WTC11 (cell line): Measurements from ENCODE around the gene MFN1. TPM values are rescaled to one million over a fixed set of nuclear protein-coding genes. Genes with fewer than 3 reads are reported as not detected.

Experiments used
- ATAC-seq: fragments of 200-7000 bp; cut with Tn5 transposase; 2 replicates; pipeline ENCODE4 v1.10.0; 2021; ENCODE audit warnings: mild to moderate bottlenecking, moderate library complexity
- CTCF ChIA-PET: fragments of 300-600 bp; sonication (Branson Sonifier 250); formaldehyde crosslinking; loops from one replicate; lab custom pipeline; 2021; ENCODE audit warnings: antibody characterized with exemption; lab: Charles Lee
- POLR2A ChIA-PET: fragments of 350-600 bp; sonication (Branson Sonifier 250); formaldehyde crosslinking; loops from one replicate; lab custom pipeline; 2021; ENCODE audit warnings: antibody characterized with exemption; lab: Charles Lee
- DNase-seq: peaks from one replicate; pipeline ENCODE4 v3.0.0; 2021; ENCODE audit warnings: low spot score
- H3K27ac Mint-ChIP-seq: 2 replicates; pipeline ENCODE4 v1.8.0; 2021; ENCODE audit warnings: mixed read lengths
- H3K27me3 Mint-ChIP-seq: 2 replicates; pipeline ENCODE4 v1.8.0; 2021; ENCODE audit warnings: low read depth, mild to moderate bottlenecking, moderate library complexity, mixed read lengths
- H3K36me3 Mint-ChIP-seq: 2 replicates; pipeline ENCODE4 v1.8.0; 2021; ENCODE audit warnings: mixed read lengths
- H3K4me1 Mint-ChIP-seq: 2 replicates; pipeline ENCODE4 v1.8.0; 2022; ENCODE audit warnings: mixed read lengths
- H3K4me3 Mint-ChIP-seq: 2 replicates; pipeline ENCODE4 v1.8.0; 2021; ENCODE audit warnings: mild to moderate bottlenecking, moderate library complexity, mixed read lengths
- H3K9me3 Mint-ChIP-seq: 2 replicates; pipeline ENCODE4 v1.8.0; 2021; ENCODE audit warnings: mixed read lengths
- ATF2 ChIP-seq: sonication (generic); formaldehyde crosslinking; IDR thresholded peaks from 2 replicates; pipeline ENCODE4 v1.8.1; 2022; ENCODE audit warnings: low read depth, missing genetic modification reagents, borderline replicate concordance
- ATF3 ChIP-seq: sonication (generic); formaldehyde crosslinking; conservative IDR thresholded peaks from 2 replicates; pipeline ENCODE4 v1.8.1; 2022; ENCODE audit warnings: mild to moderate bottlenecking, missing genetic modification reagents
- E2F4 ChIP-seq: sonication (generic); formaldehyde crosslinking; IDR thresholded peaks from 2 replicates; pipeline ENCODE4 v1.8.1; 2022; ENCODE audit warnings: low read depth, mild to moderate bottlenecking, moderate library complexity, missing genetic modification reagents, borderline replicate concordance
- E2F5 ChIP-seq: sonication (generic); formaldehyde crosslinking; IDR thresholded peaks from 2 replicates; pipeline ENCODE4 v1.8.1; 2022; ENCODE audit warnings: mild to moderate bottlenecking, moderate library complexity, missing genetic modification reagents
- ERG ChIP-seq: fragments of 250-450 bp; sonication (Bioruptor Pico); IDR thresholded peaks from 2 replicates; pipeline ENCODE4 v1.8.0; 2021; ENCODE audit warnings: mild to moderate bottlenecking
- ESRRA ChIP-seq: sonication (generic); formaldehyde crosslinking; IDR thresholded peaks from 2 replicates; pipeline ENCODE4 v1.8.1; 2022; ENCODE audit warnings: mild to moderate bottlenecking, missing genetic modification reagents, borderline replicate concordance
- FOXJ3 ChIP-seq: sonication (generic); formaldehyde crosslinking; IDR thresholded peaks from 2 replicates; pipeline ENCODE4 v1.9.0; 2021; ENCODE audit warnings: missing genetic modification reagents, mild to moderate bottlenecking, borderline replicate concordance
- FOXK1 ChIP-seq: sonication (generic); formaldehyde crosslinking; IDR thresholded peaks from 2 replicates; pipeline ENCODE4 v1.8.0; 2022; ENCODE audit warnings: mild to moderate bottlenecking, moderate library complexity, missing genetic modification reagents
- GABPB1 ChIP-seq: sonication (generic); formaldehyde crosslinking; IDR thresholded peaks from 2 replicates; pipeline ENCODE4 v1.8.1; 2023; ENCODE audit warnings: mild to moderate bottlenecking, missing genetic modification reagents
- MAX ChIP-seq: sonication (generic); formaldehyde crosslinking; IDR thresholded peaks from 2 replicates; pipeline ENCODE4 v1.8.0; 2022; ENCODE audit warnings: mild to moderate bottlenecking, missing genetic modification reagents
- MLX ChIP-seq: sonication (generic); formaldehyde crosslinking; IDR thresholded peaks from 2 replicates; pipeline ENCODE4 v1.8.1; 2023; ENCODE audit warnings: mild to moderate bottlenecking, missing genetic modification reagents, moderate library complexity
- PREB ChIP-seq: sonication (generic); formaldehyde crosslinking; IDR thresholded peaks from 2 replicates; pipeline ENCODE4 v1.8.1; 2022; ENCODE audit warnings: mild to moderate bottlenecking, missing genetic modification reagents, moderate library complexity, borderline replicate concordance
- TP53 ChIP-seq: sonication (generic); formaldehyde crosslinking; IDR thresholded peaks from 2 replicates; pipeline ENCODE4 v1.8.1; 2023; ENCODE audit warnings: mild to moderate bottlenecking, missing genetic modification reagents
- USF1 ChIP-seq: sonication (generic); formaldehyde crosslinking; IDR thresholded peaks from 2 replicates; pipeline ENCODE4 v1.8.0; 2022; ENCODE audit warnings: mild to moderate bottlenecking, missing genetic modification reagents
- ZBTB21 ChIP-seq: sonication (generic); formaldehyde crosslinking; IDR thresholded peaks from 2 replicates; pipeline ENCODE4 v1.8.1; 2023; ENCODE audit warnings: mild to moderate bottlenecking, missing genetic modification reagents, borderline replicate concordance
- ZMAT4 ChIP-seq: fragments of 250-450 bp; sonication (Bioruptor Pico); IDR thresholded peaks from 2 replicates; pipeline ENCODE4 v1.9.0; 2021; ENCODE audit warnings: mild to moderate bottlenecking
- ZNF232 ChIP-seq: sonication (generic); formaldehyde crosslinking; IDR thresholded peaks from 2 replicates; pipeline ENCODE4 v1.8.0; 2022; ENCODE audit warnings: mild to moderate bottlenecking, missing genetic modification reagents
- ZNF396 ChIP-seq: fragments of 250-450 bp; sonication (Bioruptor Pico); IDR thresholded peaks from 2 replicates; pipeline ENCODE4 v1.8.0; 2021; ENCODE audit warnings: mild to moderate bottlenecking, moderate library complexity, borderline replicate concordance
- ZNF532 ChIP-seq: fragments of 250-450 bp; sonication (Bioruptor Pico); IDR thresholded peaks from 2 replicates; pipeline ENCODE4 v1.9.0; 2021; ENCODE audit warnings: mild to moderate bottlenecking, borderline replicate concordance
- total RNA-seq: library from RNA; stranded (reverse); gene quantifications from 3 replicates; pipeline ENCODE4 v1.2.3, GENCODE V29; 2021

MFN1 gene
- total RNA-seq, 1 experiment from 2014 or later, result 42.7 TPM

GRCh38 chr3:179336345-179336929 is 11.1 kb upstream of the MFN1 start (continued):
- TF ChIP-seq MLX (CRISPR knock-in tag) (no peak), USF1 (no peak), ZNF396 (CRISPR knock-in tag) (no peak), ZMAT4 (no peak), E2F4 (CRISPR knock-in tag) (no peak), ATF3 (CRISPR knock-in tag) (no peak), ERG (CRISPR knock-in tag) (no peak), FOXJ3 (no peak), MAX (CRISPR knock-in tag) (no peak), FOXK1 (no peak)

GRCh38 chr3:179348325-179349013 is 960 bp downstream of the MFN1 start:
- no peaks in the 10 kb centered on the region for H3K27me3 Mint-ChIP-seq
- peaks cover 17% of the 10 kb centered on the region for H3K36me3 Mint-ChIP-seq
- CTCF ChIA-PET, result interaction anchor here (1.5 kb wide), 1 partner anchor 23 kb away, joined by 3 read pairs; no protein-coding TSS in a partner anchor
- DNase-seq (no peak), ATAC-seq (no peak)
- POLR2A ChIA-PET, result interaction anchor here (1.2 kb wide), 1 partner anchor 25 kb away, joined by 3 read pairs; no protein-coding TSS in a partner anchor
- H3K4me3 Mint-ChIP-seq, result peak overlapping the region; percentile 99
- H3K9me3 Mint-ChIP-seq, result 0 out of 2 replicates have a peak, but pooled peaks cover 3% of the 10 kb centered on the region
- peaks cover 8% of the 10 kb centered on the region for H3K4me1 Mint-ChIP-seq
- peak overlapping the region; percentile 55; the same call in 1 of the 2 replicates for H3K27ac Mint-ChIP-seq
- no peak for TF ChIP-seq ATF2 (CRISPR knock-in tag)
- TF ChIP-seq ESRRA (CRISPR knock-in tag), result no peak
- TF ChIP-seq PREB (CRISPR knock-in tag), result no peak
- TF ChIP-seq TP53 (CRISPR knock-in tag), result no peak
- TF ChIP-seq ERG (CRISPR knock-in tag), result no peak
- TF ChIP-seq ZBTB21 (CRISPR knock-in tag), result no peak
- TF ChIP-seq ZNF532 (CRISPR knock-in tag), result no peak
- no peak for TF ChIP-seq GABPB1 (CRISPR knock-in tag)
- TF ChIP-seq E2F5, result no peak
- TF ChIP-seq ZNF396 (CRISPR knock-in tag), result no peak
- TF ChIP-seq ZNF232 (CRISPR knock-in tag), result no peak
